Measurements from ENCODE around the gene LAMC3.

- 0 out of 2 replicates have a peak, but pooled peaks have one; percentile 24 for TF ChIP-seq CTCF (conservative IDR thresholded peaks at IDR 0.05; ENCODE audit: low read depth, low read length)
- TF ChIP-seq EZH2 (IDR thresholded peaks at IDR 0.05; ENCODE audit: borderline replicate concordance, low read depth, low read length, poor library complexity, severe bottlenecking), result no peak
Measured at GRCh38 chr9:131095666-131096268, 86.8 kb downstream of the LAMC3 start.

Data from A673 (cell line).